Measurements from ENCODE around the gene AP1S3.

The AP1S3 gene

GRCh38 chr2:223753940-223754339 is 83.4 kb downstream of the AP1S3 start:
- H3K36me3 ChIP-seq (ENCODE audit: control insufficient read depth in 1 of 2, insufficient read depth in 2 of 2, low read depth in 1 of 2, low read length in 2 of 2) = no peaks in the 10 kb centered on the region
- no peak overlapping the region for H2BK5ac ChIP-seq (ENCODE audit: low read depth, low read length, poor library complexity, severe bottlenecking)
- H3K27me3 ChIP-seq (ENCODE audit: control insufficient read depth in 1 of 2, insufficient read depth in 1 of 2, low read length in 2 of 2) = no peaks in the 10 kb centered on the region
- no peak overlapping the region for H3K9ac ChIP-seq (ENCODE audit: low read length)
- no peaks in the 10 kb centered on the region for H3K9me3 ChIP-seq (ENCODE audit: control insufficient read depth, low read length)
- no peak overlapping the region for H3K4me3 ChIP-seq (ENCODE audit: insufficient read depth in 1 of 2, low read depth in 1 of 2, low read length in 2 of 2)
- peaks cover 1% of the 10 kb centered on the region for H3K4me1 ChIP-seq (ENCODE audit: control insufficient read depth, insufficient read depth, low read depth, low read length)
- no peak overlapping the region for H2AFZ ChIP-seq (ENCODE audit: low read depth, low read length)
- H2AK5ac ChIP-seq (ENCODE audit: low read length, severe bottlenecking) = no peak overlapping the region
- no peak overlapping the region for H2BK120ac ChIP-seq (ENCODE audit: low read depth, low read length)
- H3K18ac ChIP-seq (ENCODE audit: low read depth in 1 of 2, low read length in 2 of 2) = no peak overlapping the region
- no peak overlapping the region for H3K4ac ChIP-seq (ENCODE audit: low read depth in 1 of 2, low read length in 2 of 2)
- no peak overlapping the region for H3K23ac ChIP-seq (ENCODE audit: low read length in 2 of 2)
- H2BK15ac ChIP-seq (ENCODE audit: low read depth, poor library complexity, severe bottlenecking) = no peak overlapping the region
- no peak overlapping the region for H2BK12ac ChIP-seq (ENCODE audit: low read length in 2 of 2)
- no peaks in the 10 kb centered on the region for H3K79me1 ChIP-seq (replicated peaks; ENCODE audit: low read length, poor library complexity, severe bottlenecking)
- H3K27ac ChIP-seq (ENCODE audit: low read length, poor library complexity, severe bottlenecking) = no peak overlapping the region
- H3K4me2 ChIP-seq (ENCODE audit: low read length, poor library complexity, severe bottlenecking) = no peak overlapping the region
- H3K14ac ChIP-seq (ENCODE audit: low read length in 2 of 2) = no peak overlapping the region
- no peak overlapping the region for H4K91ac ChIP-seq (ENCODE audit: low read length)
- no peak overlapping the region for H4K8ac ChIP-seq (ENCODE audit: low read length)
- 100% methylated on average over 1 of the region's 4 CpGs for WGBS
- DNase-seq = no peak

GRCh38 chr2:223751012-223751411 is 86.4 kb downstream of the AP1S3 start:
- Histone ChIP-seq H3K9me3 (ENCODE audit: control insufficient read depth, low read length) (no peaks in the 10 kb centered on the region), H2BK12ac (ENCODE audit: low read length in 2 of 2) (no peak overlapping the region), H3K4me1 (ENCODE audit: control insufficient read depth, insufficient read depth, low read depth, low read length) (no peaks in the 10 kb centered on the region), H3K9ac (ENCODE audit: low read length) (no peak overlapping the region), H3K4me3 (ENCODE audit: insufficient read depth in 1 of 2, low read depth in 1 of 2, low read length in 2 of 2) (no peak overlapping the region), H3K14ac (ENCODE audit: low read length in 2 of 2) (no peak overlapping the region), H2AK5ac (ENCODE audit: low read length, severe bottlenecking) (no peak overlapping the region), H2AFZ (ENCODE audit: low read depth, low read length) (no peak overlapping the region), H2BK15ac (ENCODE audit: low read depth, poor library complexity, severe bottlenecking) (no peak overlapping the region), H3K79me1 (replicated peaks; ENCODE audit: low read length, poor library complexity, severe bottlenecking) (no peaks in the 10 kb centered on the region), H3K23ac (ENCODE audit: low read length in 2 of 2) (no peak overlapping the region), H3K18ac (ENCODE audit: low read depth in 1 of 2, low read length in 2 of 2) (no peak overlapping the region), H4K8ac (ENCODE audit: low read length) (no peak overlapping the region), H3K27ac (ENCODE audit: low read length, poor library complexity, severe bottlenecking) (no peak overlapping the region), H2BK5ac (ENCODE audit: low read depth, low read length, poor library complexity, severe bottlenecking) (no peak overlapping the region), H3K4ac (ENCODE audit: low read depth in 1 of 2, low read length in 2 of 2) (no peak overlapping the region), H2BK120ac (ENCODE audit: low read depth, low read length) (no peak overlapping the region), H3K4me2 (ENCODE audit: low read length, poor library complexity, severe bottlenecking) (no peak overlapping the region), H4K91ac (ENCODE audit: low read length) (no peak overlapping the region), H3K36me3 (ENCODE audit: control insufficient read depth in 1 of 2, insufficient read depth in 2 of 2, low read depth in 1 of 2, low read length in 2 of 2) (no peaks in the 10 kb centered on the region), H3K27me3 (ENCODE audit: control insufficient read depth in 1 of 2, insufficient read depth in 1 of 2, low read length in 2 of 2) (no peaks in the 10 kb centered on the region)
- 0% methylated on average over 1 of the region's 1 CpG for WGBS
- DNase-seq = no peak

- Histone ChIP-seq H2BK5ac (ENCODE audit: low read depth, low read length, poor library complexity, severe bottlenecking) (no peak overlapping the region), H3K14ac (ENCODE audit: low read length in 2 of 2) (no peak overlapping the region), H3K18ac (ENCODE audit: low read depth in 1 of 2, low read length in 2 of 2) (no peak overlapping the region), H2BK120ac (ENCODE audit: low read depth, low read length) (no peak overlapping the region), H2BK15ac (ENCODE audit: low read depth, poor library complexity, severe bottlenecking) (no peak overlapping the region), H2AFZ (ENCODE audit: low read depth, low read length) (no peak overlapping the region), H2AK5ac (ENCODE audit: low read length, severe bottlenecking) (no peak overlapping the region), H3K27me3 (ENCODE audit: control insufficient read depth in 1 of 2, insufficient read depth in 1 of 2, low read length in 2 of 2) (no peaks in the 10 kb centered on the region), H3K4me1 (ENCODE audit: control insufficient read depth, insufficient read depth, low read depth, low read length) (peaks cover 3% of the 10 kb centered on the region), H4K91ac (ENCODE audit: low read length) (no peak overlapping the region), H3K23ac (ENCODE audit: low read length in 2 of 2) (no peak overlapping the region), H3K79me1 (replicated peaks; ENCODE audit: low read length, poor library complexity, severe bottlenecking) (no peaks in the 10 kb centered on the region), H3K4ac (ENCODE audit: low read depth in 1 of 2, low read length in 2 of 2) (no peak overlapping the region), H3K4me3 (ENCODE audit: insufficient read depth in 1 of 2, low read depth in 1 of 2, low read length in 2 of 2) (no peak overlapping the region), H3K9ac (ENCODE audit: low read length) (no peak overlapping the region), H4K8ac (ENCODE audit: low read length) (no peak overlapping the region), H3K27ac (ENCODE audit: low read length, poor library complexity, severe bottlenecking) (no peak overlapping the region), H3K9me3 (ENCODE audit: control insufficient read depth, low read length) (no peaks in the 10 kb centered on the region), H3K36me3 (ENCODE audit: control insufficient read depth in 1 of 2, insufficient read depth in 2 of 2, low read depth in 1 of 2, low read length in 2 of 2) (no peaks in the 10 kb centered on the region), H2BK12ac (ENCODE audit: low read length in 2 of 2) (no peak overlapping the region), H3K4me2 (ENCODE audit: low read length, poor library complexity, severe bottlenecking) (no peak overlapping the region)
- no peak for DNase-seq
- WGBS = 67% methylated on average over 1 of the region's 2 CpGs
Measured at GRCh38 chr2:223747392-223748042, 89.9 kb downstream of the AP1S3 start.

- H3K9ac ChIP-seq (ENCODE audit: low read length) = no peak overlapping the region
- H4K8ac ChIP-seq (ENCODE audit: low read length) = no peak overlapping the region
- H2BK5ac ChIP-seq (ENCODE audit: low read depth, low read length, poor library complexity, severe bottlenecking) = no peak overlapping the region
- H3K23ac ChIP-seq (ENCODE audit: low read length in 2 of 2) = no peak overlapping the region
- H3K4me1 ChIP-seq (ENCODE audit: control insufficient read depth, insufficient read depth, low read depth, low read length) = peaks cover 3% of the 10 kb centered on the region
- no peak overlapping the region for H2AK5ac ChIP-seq (ENCODE audit: low read length, severe bottlenecking)
- H2BK12ac ChIP-seq (ENCODE audit: low read length in 2 of 2) = no peak overlapping the region
- no peak overlapping the region for H4K91ac ChIP-seq (ENCODE audit: low read length)
- H2BK15ac ChIP-seq (ENCODE audit: low read depth, poor library complexity, severe bottlenecking) = no peak overlapping the region
- no peak overlapping the region for H3K14ac ChIP-seq (ENCODE audit: low read length in 2 of 2)
- H3K4ac ChIP-seq (ENCODE audit: low read depth in 1 of 2, low read length in 2 of 2) = no peak overlapping the region
- H3K4me2 ChIP-seq (ENCODE audit: low read length, poor library complexity, severe bottlenecking) = no peak overlapping the region
- 100% methylated on average over 1 of the region's 2 CpGs for WGBS
- no peaks in the 10 kb centered on the region for H3K36me3 ChIP-seq (ENCODE audit: control insufficient read depth in 1 of 2, insufficient read depth in 2 of 2, low read depth in 1 of 2, low read length in 2 of 2)
- no peak overlapping the region for H2AFZ ChIP-seq (ENCODE audit: low read depth, low read length)
- no peaks in the 10 kb centered on the region for H3K27me3 ChIP-seq (ENCODE audit: control insufficient read depth in 1 of 2, insufficient read depth in 1 of 2, low read length in 2 of 2)
- H3K4me3 ChIP-seq (ENCODE audit: insufficient read depth in 1 of 2, low read depth in 1 of 2, low read length in 2 of 2) = no peak overlapping the region
- H3K27ac ChIP-seq (ENCODE audit: low read length, poor library complexity, severe bottlenecking) = no peak overlapping the region
- no peak for DNase-seq
- no peaks in the 10 kb centered on the region for H3K9me3 ChIP-seq (ENCODE audit: control insufficient read depth, low read length)
- no peaks in the 10 kb centered on the region for H3K79me1 ChIP-seq (replicated peaks; ENCODE audit: low read length, poor library complexity, severe bottlenecking)
- H3K18ac ChIP-seq (ENCODE audit: low read depth in 1 of 2, low read length in 2 of 2) = no peak overlapping the region
- no peak overlapping the region for H2BK120ac ChIP-seq (ENCODE audit: low read depth, low read length)
Measured at GRCh38 chr2:223746611-223747010, 90.8 kb downstream of the AP1S3 start.
